Measurements from ENCODE around the gene SMIM45.

The SMIM45 gene

DNA sequence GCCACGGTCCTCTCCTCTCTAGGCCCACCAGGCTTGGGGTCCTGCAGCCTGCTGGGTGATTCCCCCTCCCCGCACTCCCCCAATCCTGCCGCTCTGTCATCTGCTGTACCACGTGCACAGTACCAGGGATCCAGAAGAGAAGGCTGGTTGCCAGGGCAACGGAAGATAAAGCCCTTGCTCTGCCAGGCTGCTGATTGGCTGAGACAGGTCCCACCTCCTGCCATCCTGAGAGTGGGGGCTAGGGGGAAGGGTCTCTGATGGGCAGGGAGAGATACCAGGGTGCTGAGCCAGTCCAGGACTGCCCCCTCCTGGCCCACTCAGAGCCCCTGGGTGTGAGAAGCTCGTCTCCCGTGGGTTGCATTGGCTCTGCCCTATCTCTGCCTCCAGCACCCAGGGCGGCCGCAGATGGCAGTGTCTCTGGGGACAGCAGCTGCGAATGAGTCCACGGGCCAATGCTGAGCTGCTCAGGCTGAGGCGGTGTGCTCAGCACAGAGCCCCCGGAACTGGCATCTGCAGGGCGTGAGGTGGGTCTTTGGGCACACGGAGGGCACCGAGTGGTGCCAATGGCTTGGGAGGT, at the start of gene SMIM45:
SMIM45 (plus strand) TSS at position 253 of the 577 bp plus-strand sequence.
- Histone ChIP-seq H3K36me3 (ENCODE audit: insufficient read depth, low read depth, low read length) (no peaks in the 10 kb centered on the region), H3K4me3 (ENCODE audit: low read length) (peak within 1 kb of the TSS; percentile 26), H3K27me3 (ENCODE audit: insufficient read depth, low read length) (no peaks in the 10 kb centered on the region), H3K9me3 (ENCODE audit: insufficient read depth, low read depth, low read length) (no peaks in the 10 kb centered on the region), H3K4me1 (ENCODE audit: insufficient read depth, low read length) (peaks cover 12% of the 10 kb centered on the region; the same call in 1 of the 2 replicates), H3K27ac (ENCODE audit: low read length) (no peak within 1 kb of the TSS), H3K9ac (ENCODE audit: low read depth, low read length) (no peak within 1 kb of the TSS; the same call in 1 of the 2 replicates)

DNA sequence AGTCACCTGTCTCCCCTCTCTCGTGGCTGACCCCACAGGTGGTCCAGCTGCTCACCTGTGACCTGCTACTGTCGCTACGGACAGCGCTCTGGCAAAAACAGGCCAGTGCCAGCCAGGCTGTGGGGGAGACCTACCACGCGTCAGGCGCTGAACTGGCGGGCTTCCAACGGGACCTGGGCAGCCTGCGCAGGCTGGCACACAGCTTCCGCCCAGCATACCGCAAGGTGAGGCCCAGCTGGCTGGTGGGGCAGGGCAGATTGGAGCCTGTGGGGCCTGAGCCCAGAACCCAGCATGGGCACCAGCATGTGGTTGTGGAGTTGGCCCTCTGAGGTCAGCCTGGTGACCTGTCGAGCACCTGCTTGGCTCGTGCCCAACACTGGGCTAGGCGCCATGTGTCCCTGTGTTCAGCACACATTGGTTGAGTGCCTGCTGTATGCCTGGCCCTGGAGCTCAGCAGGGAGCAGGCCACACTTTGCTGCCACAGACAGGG, 49.0 kb upstream of the SMIM45 start:
- Histone ChIP-seq H3K27me3 (ENCODE audit: insufficient read depth, low read length) (peaks cover 5% of the 10 kb centered on the region; the same call in 1 of the 2 replicates), H3K36me3 (ENCODE audit: insufficient read depth, low read depth, low read length) (peaks cover 88% of the 10 kb centered on the region), H3K9ac (ENCODE audit: low read depth, low read length) (no peak overlapping the region)

DNA sequence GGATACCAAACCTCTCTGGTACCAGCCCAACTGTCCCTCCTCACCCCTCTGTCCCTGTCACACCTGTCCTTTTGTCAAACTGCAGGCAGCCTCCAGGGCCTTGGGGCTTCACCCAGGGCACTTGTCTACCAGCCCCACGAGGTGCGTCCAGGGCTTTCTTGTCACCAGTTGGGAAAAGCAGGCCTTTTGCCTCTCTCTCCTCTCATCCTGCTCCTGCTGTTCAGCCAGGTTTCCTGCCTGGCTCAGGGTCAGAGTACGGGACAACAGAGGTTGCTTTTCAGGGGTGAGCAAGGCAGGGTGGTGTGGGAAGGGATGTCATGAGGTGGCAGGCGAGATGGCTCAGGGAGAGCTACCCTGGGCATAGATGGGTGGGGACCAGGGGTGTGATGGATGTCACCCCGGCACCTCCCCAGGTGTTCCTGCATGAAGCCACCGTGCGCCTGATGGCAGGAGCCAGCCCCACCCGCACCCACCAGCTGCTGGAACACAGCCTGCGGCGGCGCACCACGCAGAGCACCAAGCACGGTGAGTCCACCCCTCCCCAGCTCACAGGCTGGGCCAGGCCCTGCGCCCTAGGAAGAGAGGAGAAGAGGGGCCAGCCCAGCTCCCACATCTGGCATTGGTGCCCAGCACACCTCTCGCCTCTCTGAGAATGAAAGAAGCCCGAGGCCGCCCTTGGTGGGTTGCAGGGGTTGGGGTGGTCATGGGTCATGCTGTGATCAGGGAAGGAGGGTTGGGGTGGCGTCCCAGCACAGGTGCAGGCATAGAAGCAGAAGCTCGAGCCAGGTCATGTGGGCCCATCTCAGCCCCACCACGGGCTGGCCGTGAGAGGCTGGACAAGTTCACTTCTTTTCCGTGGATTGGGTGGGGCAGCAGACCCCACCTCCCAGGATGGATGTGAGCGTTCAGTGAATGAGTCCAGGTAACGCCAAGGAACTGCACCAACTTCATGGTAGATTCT, 47.2 kb upstream of the SMIM45 start:
- H3K27me3 ChIP-seq (ENCODE audit: insufficient read depth, low read length) = peaks cover 23% of the 10 kb centered on the region
- no peak overlapping the region for H3K9ac ChIP-seq (ENCODE audit: low read depth, low read length)
- H3K4me3 ChIP-seq (ENCODE audit: low read length) = no peak overlapping the region
- H3K4me1 ChIP-seq (ENCODE audit: insufficient read depth, low read length) = peaks cover 3% of the 10 kb centered on the region; the same call in 1 of the 2 replicates
- no peak overlapping the region for H3K27ac ChIP-seq (ENCODE audit: low read length)
- H3K36me3 ChIP-seq (ENCODE audit: insufficient read depth, low read depth, low read length) = peaks cover 71% of the 10 kb centered on the region
- H3K9me3 ChIP-seq (ENCODE audit: insufficient read depth, low read depth, low read length) = no peaks in the 10 kb centered on the region

More for the DNA sequence above, 49.0 kb upstream of the SMIM45 start:
- H3K4me3 ChIP-seq (ENCODE audit: low read length) = no peak overlapping the region
- H3K27ac ChIP-seq (ENCODE audit: low read length) = no peak overlapping the region
- H3K9me3 ChIP-seq (ENCODE audit: insufficient read depth, low read depth, low read length) = no peaks in the 10 kb centered on the region
- 0 out of 2 replicates have a peak, but pooled peaks cover 3% of the 10 kb centered on the region for H3K4me1 ChIP-seq (ENCODE audit: insufficient read depth, low read length)

DNA sequence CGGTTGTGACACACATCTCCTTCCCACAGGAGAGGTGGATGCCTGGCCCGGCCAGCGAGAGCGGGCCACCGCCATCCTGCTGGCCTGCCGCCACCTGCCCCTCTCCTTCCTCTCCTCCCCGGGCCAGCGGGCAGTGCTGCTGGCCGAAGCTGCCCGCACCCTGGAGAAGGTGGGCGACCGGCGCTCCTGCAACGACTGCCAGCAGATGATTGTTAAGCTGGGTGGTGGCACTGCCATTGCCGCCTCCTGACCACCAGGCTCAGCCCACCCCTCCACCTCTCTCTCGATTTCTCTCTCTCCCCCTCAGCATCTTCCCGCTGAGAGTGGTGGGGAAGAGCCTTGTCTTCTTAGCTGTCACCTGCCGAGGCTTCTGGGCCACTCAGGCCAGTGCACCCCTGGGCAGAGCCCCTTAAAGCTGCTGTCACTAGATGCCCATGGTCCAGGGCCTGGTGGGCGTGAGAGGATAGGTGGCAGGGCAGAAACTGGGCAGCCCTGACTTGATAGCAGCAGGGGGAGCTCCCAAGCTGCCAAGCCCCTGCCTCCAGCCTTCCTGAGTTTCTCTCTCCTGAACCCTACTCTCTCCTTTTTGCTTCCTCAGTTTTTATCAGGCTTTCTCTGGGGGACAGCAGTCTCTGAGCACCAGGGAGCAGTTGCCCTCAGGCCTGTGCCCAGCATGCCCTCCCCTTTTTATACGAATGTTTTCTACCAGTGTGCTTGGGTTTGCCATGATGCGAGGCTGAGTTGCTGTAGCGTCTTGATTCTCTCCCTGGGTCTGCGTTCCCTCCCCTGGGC, 46.3 kb upstream of the SMIM45 start:
- Histone ChIP-seq H3K27ac (ENCODE audit: low read length) (no peak overlapping the region), H3K4me1 (ENCODE audit: insufficient read depth, low read length) (peaks cover 3% of the 10 kb centered on the region; the same call in 1 of the 2 replicates), H3K4me3 (ENCODE audit: low read length) (no peak overlapping the region), H3K9ac (ENCODE audit: low read depth, low read length) (no peak overlapping the region), H3K27me3 (ENCODE audit: insufficient read depth, low read length) (peaks cover 32% of the 10 kb centered on the region), H3K36me3 (ENCODE audit: insufficient read depth, low read depth, low read length) (peaks cover 62% of the 10 kb centered on the region), H3K9me3 (ENCODE audit: insufficient read depth, low read depth, low read length) (no peaks in the 10 kb centered on the region)

DNA sequence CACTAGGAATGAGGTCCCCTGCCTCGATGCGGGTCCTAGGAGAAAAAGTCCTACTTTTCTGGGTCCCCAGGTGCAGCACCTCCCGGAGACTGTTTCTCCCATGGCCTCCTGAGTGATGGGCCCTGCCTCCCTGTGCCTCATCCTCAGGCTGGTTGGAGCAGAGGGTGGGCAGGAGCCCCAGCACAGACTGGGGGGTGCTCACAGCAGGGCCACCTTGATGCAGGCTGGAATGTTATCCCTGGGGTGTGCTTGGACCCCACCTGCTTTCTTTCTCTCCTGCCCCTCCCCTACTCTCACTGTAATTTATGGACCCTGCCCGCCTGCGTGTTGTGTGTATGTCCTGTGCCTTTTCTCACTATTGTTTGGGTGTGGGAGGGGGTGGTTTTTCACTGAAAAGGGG, 45.1 kb upstream of the SMIM45 start:
- no peak overlapping the region for H3K9ac ChIP-seq (ENCODE audit: low read depth, low read length)
- H3K27me3 ChIP-seq (ENCODE audit: insufficient read depth, low read length) = peaks cover 44% of the 10 kb centered on the region
- H3K4me1 ChIP-seq (ENCODE audit: insufficient read depth, low read length) = peaks cover 3% of the 10 kb centered on the region; the same call in 1 of the 2 replicates
- no peak overlapping the region for H3K27ac ChIP-seq (ENCODE audit: low read length)
- H3K36me3 ChIP-seq (ENCODE audit: insufficient read depth, low read depth, low read length) = peaks cover 53% of the 10 kb centered on the region
- H3K4me3 ChIP-seq (ENCODE audit: low read length) = no peak overlapping the region
- no peaks in the 10 kb centered on the region for H3K9me3 ChIP-seq (ENCODE audit: insufficient read depth, low read depth, low read length)

DNA sequence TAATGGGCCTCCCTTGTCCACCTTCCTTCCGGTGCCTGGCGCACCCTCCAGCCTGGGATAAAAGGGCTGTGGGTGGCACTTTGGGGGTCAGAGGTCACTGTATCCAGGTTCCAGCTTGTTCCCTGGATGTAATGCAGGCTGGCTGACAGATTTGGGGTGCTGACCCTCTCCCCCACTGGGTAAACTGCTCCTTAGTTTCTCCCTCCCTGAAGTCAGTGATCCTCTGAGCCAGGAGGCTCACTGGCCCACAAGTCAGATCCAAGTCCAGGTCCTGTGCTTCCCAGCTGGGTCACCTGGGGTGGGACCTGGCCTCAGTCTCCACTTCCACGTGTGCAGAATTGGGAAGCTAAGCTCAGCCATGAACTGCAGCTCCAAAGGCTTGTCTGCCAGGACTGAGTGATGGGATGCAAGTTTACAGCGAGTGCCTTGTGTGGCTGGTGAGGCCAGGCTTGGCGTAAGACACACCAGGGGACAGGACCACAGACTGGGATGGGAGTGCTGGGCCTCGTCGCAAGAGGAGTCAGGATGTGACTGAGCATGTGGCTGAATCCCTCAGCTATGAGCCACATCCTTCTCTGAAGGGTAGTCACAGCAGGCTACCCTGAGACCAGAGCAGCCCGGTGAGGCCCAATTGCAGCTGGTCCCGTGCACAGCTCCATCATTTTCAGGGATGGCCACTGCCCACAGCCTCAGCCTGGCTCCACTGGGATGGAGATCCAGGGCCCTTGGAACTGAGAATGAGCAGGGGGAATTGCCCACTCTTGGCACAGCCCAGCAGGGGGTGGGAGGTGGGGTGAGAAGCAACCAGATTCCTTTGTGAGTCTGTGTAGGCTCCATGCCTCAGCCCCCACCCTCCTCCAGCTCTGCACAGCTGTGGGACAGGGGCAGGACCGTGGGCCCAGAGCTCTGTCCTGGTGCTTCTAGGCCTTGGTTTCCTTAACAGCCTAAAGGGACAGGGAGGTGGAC, 44.2 kb upstream of the SMIM45 start:
- no peaks in the 10 kb centered on the region for H3K9me3 ChIP-seq (ENCODE audit: insufficient read depth, low read depth, low read length)
- peaks cover 3% of the 10 kb centered on the region; the same call in 1 of the 2 replicates for H3K4me1 ChIP-seq (ENCODE audit: insufficient read depth, low read length)
- no peak overlapping the region for H3K27ac ChIP-seq (ENCODE audit: low read length)
- H3K4me3 ChIP-seq (ENCODE audit: low read length) = no peak overlapping the region
- peaks cover 44% of the 10 kb centered on the region for H3K36me3 ChIP-seq (ENCODE audit: insufficient read depth, low read depth, low read length)
- H3K9ac ChIP-seq (ENCODE audit: low read depth, low read length) = no peak overlapping the region
- peaks cover 53% of the 10 kb centered on the region for H3K27me3 ChIP-seq (ENCODE audit: insufficient read depth, low read length)

DNA sequence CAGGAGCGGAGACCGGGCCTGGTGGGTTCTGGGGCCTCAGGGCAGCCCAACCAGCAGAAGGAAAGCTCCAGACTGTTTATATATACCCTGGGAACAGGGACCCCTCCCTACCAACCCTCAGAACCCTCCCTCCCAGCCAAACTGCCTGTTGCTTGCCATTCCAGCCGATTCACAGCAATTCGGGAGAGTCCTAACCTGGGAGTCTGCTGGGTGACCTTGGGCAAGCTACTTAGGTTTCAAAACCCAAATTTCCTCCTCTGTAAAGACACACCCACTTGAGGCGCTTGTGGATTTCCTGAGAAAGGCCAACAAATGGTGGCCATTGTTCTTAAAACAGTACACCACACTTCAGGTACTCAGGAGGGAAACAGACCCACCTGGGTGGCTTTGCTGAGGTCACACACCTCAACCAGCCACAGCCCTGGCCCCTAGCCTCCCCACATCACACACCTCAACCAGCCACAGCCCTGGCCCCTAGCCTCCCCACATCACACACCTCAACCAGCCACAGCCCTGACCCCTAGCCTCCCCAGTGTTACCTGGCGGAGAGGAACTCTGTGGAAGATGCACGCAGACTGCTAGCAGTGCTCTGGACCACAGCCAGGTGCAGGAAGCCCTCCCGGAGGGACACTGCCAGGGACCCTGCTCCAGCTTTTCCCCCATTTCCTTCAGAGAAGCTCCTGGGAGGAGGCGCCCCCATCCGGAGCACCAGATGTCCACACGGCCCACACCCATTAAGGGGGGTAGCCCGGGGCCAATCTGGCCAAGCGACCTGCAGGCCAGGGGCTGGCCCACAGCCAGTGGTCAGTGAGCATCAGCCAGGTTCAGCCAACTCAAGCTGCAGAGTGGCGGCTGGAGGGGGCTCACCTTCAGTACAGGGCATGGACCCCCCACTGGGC, 43.3 kb upstream of the SMIM45 start:
- no peaks in the 10 kb centered on the region for H3K9me3 ChIP-seq (ENCODE audit: insufficient read depth, low read depth, low read length)
- no peak overlapping the region for H3K27ac ChIP-seq (ENCODE audit: low read length)
- no peak overlapping the region for H3K9ac ChIP-seq (ENCODE audit: low read depth, low read length)
- peaks cover 62% of the 10 kb centered on the region for H3K27me3 ChIP-seq (ENCODE audit: insufficient read depth, low read length)
- no peak overlapping the region for H3K4me3 ChIP-seq (ENCODE audit: low read length)
- peaks cover 35% of the 10 kb centered on the region; the same call in 1 of the 2 replicates for H3K36me3 ChIP-seq (ENCODE audit: insufficient read depth, low read depth, low read length)
- peaks cover 3% of the 10 kb centered on the region; the same call in 1 of the 2 replicates for H3K4me1 ChIP-seq (ENCODE audit: insufficient read depth, low read length)

DNA sequence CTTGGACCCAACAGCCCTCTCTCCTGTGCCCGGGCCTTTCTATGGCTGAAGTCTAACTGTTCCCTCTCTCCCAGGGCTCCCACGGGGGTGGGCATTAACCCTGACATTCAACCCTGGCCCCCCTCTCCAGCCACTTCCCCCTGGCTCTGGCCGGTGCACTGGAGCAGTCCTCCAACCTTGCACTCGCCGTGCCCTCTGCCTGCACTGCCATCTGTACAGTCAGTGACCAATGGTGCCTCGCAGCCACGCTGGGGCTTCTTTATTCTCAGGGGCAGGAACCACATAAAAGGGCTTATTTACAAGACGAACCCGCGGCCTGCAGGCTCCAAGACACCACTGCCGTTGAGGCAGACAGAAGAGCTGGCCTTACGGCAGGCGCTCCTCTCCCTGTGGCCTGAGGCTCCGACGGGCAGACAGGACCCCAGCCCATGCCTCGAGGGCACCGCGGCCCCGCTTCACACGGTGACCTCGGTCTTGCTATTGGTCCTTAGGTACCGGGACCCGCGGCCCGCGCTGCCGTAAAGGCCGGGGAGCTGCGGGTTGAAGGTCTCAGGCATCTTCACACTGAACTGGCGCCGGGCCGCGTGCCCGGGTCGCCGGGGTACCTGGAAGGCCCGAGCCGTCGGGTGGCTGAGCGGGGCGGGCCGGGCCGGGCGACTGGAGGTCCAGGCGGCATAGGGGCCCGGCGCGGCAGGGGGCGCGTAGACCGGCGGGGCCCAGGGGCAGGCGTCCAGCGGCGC, 42.5 kb upstream of the SMIM45 start:
- Histone ChIP-seq H3K9me3 (ENCODE audit: insufficient read depth, low read depth, low read length) (no peaks in the 10 kb centered on the region), H3K27ac (ENCODE audit: low read length) (no peak overlapping the region), H3K36me3 (ENCODE audit: insufficient read depth, low read depth, low read length) (peaks cover 27% of the 10 kb centered on the region; the same call in 1 of the 2 replicates), H3K9ac (ENCODE audit: low read depth, low read length) (no peak overlapping the region), H3K4me1 (ENCODE audit: insufficient read depth, low read length) (peaks cover 3% of the 10 kb centered on the region; the same call in 1 of the 2 replicates), H3K4me3 (ENCODE audit: low read length) (no peak overlapping the region), H3K27me3 (ENCODE audit: insufficient read depth, low read length) (peaks cover 70% of the 10 kb centered on the region)

All from iPS-20b (cell line).